Neural cell (in vitro differentiated cells): ENCODE results near the gene PTCH1. TPM values are rescaled to one million over a fixed set of nuclear protein-coding genes. Genes with fewer than 3 reads are reported as not detected.

Experiments used
- H2AFZ ChIP-seq: fragments of 200-600, 300-800 bp; sonication (generic), shearing (Covaris generic); 2 replicates; pipeline ENCODE4 v1.6.0; 2014; ENCODE audit warnings: low read depth, mild to moderate bottlenecking, antibody characterized with exemption, low read length, moderate library complexity
- H3F3A ChIP-seq: fragments of 200-600 bp; shearing (Covaris generic); 2 replicates; pipeline ENCODE4 v1.6.1; 2016; ENCODE audit warnings: mild to moderate bottlenecking, moderate library complexity, mixed read lengths, antibody characterized with exemption, low read length; ENCODE audit not compliant: insufficient read depth, poor library complexity, severe bottlenecking
- H3K27ac ChIP-seq: fragments of 200-600, 300-800 bp; sonication (generic), shearing (Covaris generic); 2 replicates; pipeline ENCODE4 v1.5.1; 2014; ENCODE audit warnings: mild to moderate bottlenecking, low read length, moderate library complexity
- H3K27me3 ChIP-seq: fragments of 300-800, 200-600 bp; sonication (generic), shearing (Covaris generic); 2 replicates; pipeline ENCODE4 v1.6.0; 2014; ENCODE audit warnings: mild to moderate bottlenecking, low read depth, low read length, moderate library complexity; ENCODE audit not compliant: insufficient read depth
- H3K36me3 ChIP-seq: fragments of 300-800, 200-600 bp; sonication (generic), shearing (Covaris generic); 2 replicates; pipeline ENCODE4 v1.5.1; 2014; ENCODE audit warnings: mild to moderate bottlenecking, antibody characterized with exemption, low read length, moderate library complexity; ENCODE audit not compliant: insufficient read depth
- H3K4me2 ChIP-seq: fragments of 300-800, 200-600 bp; sonication (generic), shearing (Covaris generic); 2 replicates; pipeline ENCODE4 v1.6.0; 2014; ENCODE audit warnings: mild to moderate bottlenecking, low read length
- H3K4me3 ChIP-seq: fragments of 300-800, 200-600 bp; sonication (generic), shearing (Covaris generic); 2 replicates; pipeline ENCODE4 v1.5.1; 2014; ENCODE audit warnings: mild to moderate bottlenecking, low read length, moderate library complexity
- H3K79me2 ChIP-seq: fragments of 200-600 bp; shearing (Covaris generic); replicated peaks from 2 replicates; pipeline ENCODE4 v1.6.0; 2014; ENCODE audit warnings: mild to moderate bottlenecking, low read length, moderate library complexity; ENCODE audit not compliant: insufficient read depth
- H3K9ac ChIP-seq: fragments of 300-800, 200-600 bp; sonication (generic), shearing (Covaris generic); 2 replicates; pipeline ENCODE4 v1.6.1; 2016; ENCODE audit warnings: mild to moderate bottlenecking, low read length, mixed read lengths
- H3K9me2 ChIP-seq: fragments of 200-600 bp; shearing (Covaris generic); 2 replicates; pipeline ENCODE4 v1.6.1; 2016; ENCODE audit warnings: mild to moderate bottlenecking, low read length, mixed read lengths; ENCODE audit not compliant: insufficient read depth
- H3K9me3 ChIP-seq: fragments of 200-600, 300-800 bp; sonication (generic), shearing (Covaris generic); 2 replicates; pipeline ENCODE4 v1.6.1; 2016; ENCODE audit warnings: mild to moderate bottlenecking, mixed run types, low read length, moderate library complexity, mixed read lengths
- H4K20me1 ChIP-seq: fragments of 200-600 bp; shearing (Covaris generic); 2 replicates; pipeline ENCODE4 v1.6.1; 2016; ENCODE audit warnings: mild to moderate bottlenecking, mixed run types; ENCODE audit not compliant: insufficient read depth
- EP300 ChIP-seq: fragments of 450-650 bp; conservative IDR thresholded peaks from 2 replicates; pipeline ENCODE4 v1.6.1; 2014; ENCODE audit warnings: antibody characterized with exemption, mild to moderate bottlenecking, moderate library complexity; ENCODE audit not compliant: poor library complexity, severe bottlenecking
- EZH2 ChIP-seq: fragments of 200-600, 300-800 bp; shearing (Covaris generic), sonication (generic); IDR thresholded peaks from 2 replicates; pipeline ENCODE4 v1.6.1; 2014; ENCODE audit warnings: antibody characterized with exemption, low read length, borderline replicate concordance, mild to moderate bottlenecking; ENCODE audit not compliant: insufficient read depth, poor library complexity, severe bottlenecking
- MXI1 ChIP-seq: fragments of 450-650 bp; conservative IDR thresholded peaks from 2 replicates; pipeline ENCODE4 v1.6.1; 2014; ENCODE audit warnings: antibody characterized with exemption, mild to moderate bottlenecking; ENCODE audit not compliant: poor library complexity, severe bottlenecking
- POLR2AphosphoS5 ChIP-seq: IDR thresholded peaks from 2 replicates; pipeline ENCODE4 v1.6.1; 2012
- RAD21 ChIP-seq: fragments of 450-650 bp; conservative IDR thresholded peaks from 2 replicates; pipeline ENCODE4 v1.6.1; 2014; ENCODE audit warnings: antibody characterized with exemption, mild to moderate bottlenecking, moderate library complexity
- SMC3 ChIP-seq: fragments of 450-650 bp; conservative IDR thresholded peaks from 2 replicates; pipeline ENCODE4 v1.6.1; 2014; ENCODE audit warnings: antibody characterized with exemption, mild to moderate bottlenecking, moderate library complexity; ENCODE audit not compliant: poor library complexity
- TAF1 ChIP-seq: IDR thresholded peaks from 2 replicates; pipeline ENCODE4 v1.6.1; 2012; ENCODE audit warnings: low read depth
- polyA plus RNA-seq: library from polyadenylated mRNA; depleted of rRNA; stranded (reverse); fragments of >200 nt; gene quantifications from 2 replicates; pipeline ENCODE4 v1.2.3, GENCODE V29; 2014
- TF ChIP-seq, protein P1 (sequence below): fragments of 450-650 bp; IDR thresholded peaks from 2 replicates; pipeline ENCODE4 v1.5.1; 2014; ENCODE audit warnings: antibody characterized with exemption, mild to moderate bottlenecking, moderate library complexity; ENCODE audit not compliant: poor library complexity, severe bottlenecking
- TF ChIP-seq, protein P2 (sequence below): IDR thresholded peaks from 2 replicates; pipeline ENCODE4 v1.6.1; 2012; ENCODE audit warnings: borderline replicate concordance

Gene PTCH1
- polyA plus RNA-seq, 1 donor from 2014 or later: 15.6 TPM

DNA sequence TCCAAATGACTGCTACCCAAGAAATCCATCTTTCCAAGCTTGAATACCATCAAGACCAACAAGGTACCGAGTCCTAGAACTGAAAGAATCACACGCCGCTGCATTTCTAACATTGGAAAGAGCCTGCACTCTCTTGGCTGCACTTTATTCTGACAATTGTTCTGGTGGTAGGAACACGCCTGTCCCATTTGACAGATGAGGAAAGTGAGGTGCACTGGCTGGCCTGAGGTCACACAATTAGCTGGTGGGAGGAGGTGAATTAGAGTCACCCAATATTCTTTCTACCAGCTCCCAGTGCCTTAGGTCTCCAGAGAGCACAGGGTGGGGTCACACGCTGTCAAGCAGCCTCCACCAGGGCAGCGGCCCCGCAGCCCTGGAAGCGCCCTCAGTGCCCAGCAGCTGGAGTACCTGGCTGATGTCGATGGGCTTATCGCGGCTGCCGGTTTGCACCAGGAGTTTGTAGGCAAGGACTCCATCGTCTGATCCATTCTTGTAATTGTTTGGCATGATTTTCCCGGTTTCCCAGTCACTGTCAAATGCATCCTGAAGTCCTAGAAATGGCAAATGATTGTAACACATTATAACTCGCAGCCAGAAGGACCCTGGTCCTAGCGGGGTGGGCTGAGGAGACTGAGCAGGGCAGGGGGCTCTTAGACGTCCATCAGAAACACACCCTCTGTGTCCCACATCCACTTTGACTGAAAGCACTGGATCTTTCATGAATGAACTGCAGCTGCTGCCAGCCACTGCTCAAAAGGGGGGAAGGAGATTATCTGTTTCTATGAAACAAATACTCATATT, 55.1 kb downstream of the PTCH1 start:
- H2AFZ ChIP-seq: no peak overlapping the region
- peaks cover 29% of the 10 kb centered on the region for H3K36me3 ChIP-seq
- H3K4me3 ChIP-seq: peak overlapping the region; percentile 47
- no peaks in the 10 kb centered on the region for H3K9me2 ChIP-seq
- H3K9me3 ChIP-seq: no peaks in the 10 kb centered on the region
- peaks cover 4% of the 10 kb centered on the region for H3F3A ChIP-seq
- H3K27ac ChIP-seq: peak overlapping the region; percentile 58
- TF ChIP-seq, protein P1, sequence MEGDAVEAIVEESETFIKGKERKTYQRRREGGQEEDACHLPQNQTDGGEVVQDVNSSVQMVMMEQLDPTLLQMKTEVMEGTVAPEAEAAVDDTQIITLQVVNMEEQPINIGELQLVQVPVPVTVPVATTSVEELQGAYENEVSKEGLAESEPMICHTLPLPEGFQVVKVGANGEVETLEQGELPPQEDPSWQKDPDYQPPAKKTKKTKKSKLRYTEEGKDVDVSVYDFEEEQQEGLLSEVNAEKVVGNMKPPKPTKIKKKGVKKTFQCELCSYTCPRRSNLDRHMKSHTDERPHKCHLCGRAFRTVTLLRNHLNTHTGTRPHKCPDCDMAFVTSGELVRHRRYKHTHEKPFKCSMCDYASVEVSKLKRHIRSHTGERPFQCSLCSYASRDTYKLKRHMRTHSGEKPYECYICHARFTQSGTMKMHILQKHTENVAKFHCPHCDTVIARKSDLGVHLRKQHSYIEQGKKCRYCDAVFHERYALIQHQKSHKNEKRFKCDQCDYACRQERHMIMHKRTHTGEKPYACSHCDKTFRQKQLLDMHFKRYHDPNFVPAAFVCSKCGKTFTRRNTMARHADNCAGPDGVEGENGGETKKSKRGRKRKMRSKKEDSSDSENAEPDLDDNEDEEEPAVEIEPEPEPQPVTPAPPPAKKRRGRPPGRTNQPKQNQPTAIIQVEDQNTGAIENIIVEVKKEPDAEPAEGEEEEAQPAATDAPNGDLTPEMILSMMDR: no peak
- no peak for TF ChIP-seq RAD21
- TF ChIP-seq TAF1: no peak
- no peak for TF ChIP-seq MXI1
- no peak for TF ChIP-seq POLR2AphosphoS5
- no peak for TF ChIP-seq EP300
- TF ChIP-seq EZH2: no peak
- TF ChIP-seq SMC3: no peak
- TF ChIP-seq, protein P2, sequence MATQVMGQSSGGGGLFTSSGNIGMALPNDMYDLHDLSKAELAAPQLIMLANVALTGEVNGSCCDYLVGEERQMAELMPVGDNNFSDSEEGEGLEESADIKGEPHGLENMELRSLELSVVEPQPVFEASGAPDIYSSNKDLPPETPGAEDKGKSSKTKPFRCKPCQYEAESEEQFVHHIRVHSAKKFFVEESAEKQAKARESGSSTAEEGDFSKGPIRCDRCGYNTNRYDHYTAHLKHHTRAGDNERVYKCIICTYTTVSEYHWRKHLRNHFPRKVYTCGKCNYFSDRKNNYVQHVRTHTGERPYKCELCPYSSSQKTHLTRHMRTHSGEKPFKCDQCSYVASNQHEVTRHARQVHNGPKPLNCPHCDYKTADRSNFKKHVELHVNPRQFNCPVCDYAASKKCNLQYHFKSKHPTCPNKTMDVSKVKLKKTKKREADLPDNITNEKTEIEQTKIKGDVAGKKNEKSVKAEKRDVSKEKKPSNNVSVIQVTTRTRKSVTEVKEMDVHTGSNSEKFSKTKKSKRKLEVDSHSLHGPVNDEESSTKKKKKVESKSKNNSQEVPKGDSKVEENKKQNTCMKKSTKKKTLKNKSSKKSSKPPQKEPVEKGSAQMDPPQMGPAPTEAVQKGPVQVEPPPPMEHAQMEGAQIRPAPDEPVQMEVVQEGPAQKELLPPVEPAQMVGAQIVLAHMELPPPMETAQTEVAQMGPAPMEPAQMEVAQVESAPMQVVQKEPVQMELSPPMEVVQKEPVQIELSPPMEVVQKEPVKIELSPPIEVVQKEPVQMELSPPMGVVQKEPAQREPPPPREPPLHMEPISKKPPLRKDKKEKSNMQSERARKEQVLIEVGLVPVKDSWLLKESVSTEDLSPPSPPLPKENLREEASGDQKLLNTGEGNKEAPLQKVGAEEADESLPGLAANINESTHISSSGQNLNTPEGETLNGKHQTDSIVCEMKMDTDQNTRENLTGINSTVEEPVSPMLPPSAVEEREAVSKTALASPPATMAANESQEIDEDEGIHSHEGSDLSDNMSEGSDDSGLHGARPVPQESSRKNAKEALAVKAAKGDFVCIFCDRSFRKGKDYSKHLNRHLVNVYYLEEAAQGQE: no peak
- H4K20me1 ChIP-seq: no peaks in the 10 kb centered on the region
- H3K4me2 ChIP-seq: no peak overlapping the region
- peaks cover 6% of the 10 kb centered on the region for H3K79me2 ChIP-seq
- no peaks in the 10 kb centered on the region for H3K27me3 ChIP-seq
- H3K9ac ChIP-seq: peak overlapping the region; percentile 38

- H4K20me1 ChIP-seq: no peaks in the 10 kb centered on the region
- H3K36me3 ChIP-seq: peaks cover 35% of the 10 kb centered on the region
- TF ChIP-seq POLR2AphosphoS5 (no peak), RAD21 (no peak), EP300 (no peak), MXI1 (no peak), SMC3 (no peak), EZH2 (no peak), TAF1 (no peak)
- TF ChIP-seq, protein P1: no peak
- TF ChIP-seq, protein P2: no peak
- H3K9ac ChIP-seq: no peak overlapping the region
- no peak overlapping the region for H3K4me3 ChIP-seq
- H3K9me3 ChIP-seq: no peaks in the 10 kb centered on the region
- H2AFZ ChIP-seq: no peak overlapping the region
- no peak overlapping the region for H3K27ac ChIP-seq
- peaks cover 6% of the 10 kb centered on the region for H3K79me2 ChIP-seq
- no peaks in the 10 kb centered on the region for H3K9me2 ChIP-seq
- no peaks in the 10 kb centered on the region for H3K27me3 ChIP-seq
- H3K4me2 ChIP-seq: no peak overlapping the region
- H3F3A ChIP-seq: peaks cover 4% of the 10 kb centered on the region
These were observed 56.1 kb downstream of the PTCH1 start for GRCh38 chr9:95460518-95461164.
